GM12872 (cell line): Measurements from ENCODE around the gene PTGFRN.

Source experiments
- TF ChIP-seq, protein P1 (sequence below): IDR thresholded peaks from 3 replicates; pipeline ENCODE4 v1.5.1; 2011; ENCODE audit warnings: low read depth, mild to moderate bottlenecking, low read length, moderate library complexity; ENCODE audit not compliant: insufficient read depth

Gene PTGFRN

DNA sequence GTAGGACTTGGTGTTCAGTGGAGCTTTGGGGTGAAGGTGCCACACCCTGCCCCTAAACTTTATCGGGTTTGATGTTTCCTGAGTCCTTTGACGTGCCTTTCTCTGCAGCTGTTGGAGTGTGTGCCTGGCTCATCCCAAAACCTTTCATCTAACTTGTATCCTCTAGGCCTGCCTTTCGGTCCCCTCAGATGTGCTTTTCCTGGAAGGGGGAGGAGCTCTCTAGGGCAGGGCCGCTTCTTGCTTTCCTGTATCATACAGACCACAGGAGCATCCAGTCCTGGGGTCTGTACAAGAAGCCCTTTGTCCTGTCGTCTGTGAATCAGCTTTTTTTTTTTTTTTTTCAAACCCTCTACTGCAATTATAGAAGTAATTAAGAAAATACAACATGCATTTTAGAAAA lies 35.7 kb downstream of the PTGFRN start:
- TF ChIP-seq, protein P1, sequence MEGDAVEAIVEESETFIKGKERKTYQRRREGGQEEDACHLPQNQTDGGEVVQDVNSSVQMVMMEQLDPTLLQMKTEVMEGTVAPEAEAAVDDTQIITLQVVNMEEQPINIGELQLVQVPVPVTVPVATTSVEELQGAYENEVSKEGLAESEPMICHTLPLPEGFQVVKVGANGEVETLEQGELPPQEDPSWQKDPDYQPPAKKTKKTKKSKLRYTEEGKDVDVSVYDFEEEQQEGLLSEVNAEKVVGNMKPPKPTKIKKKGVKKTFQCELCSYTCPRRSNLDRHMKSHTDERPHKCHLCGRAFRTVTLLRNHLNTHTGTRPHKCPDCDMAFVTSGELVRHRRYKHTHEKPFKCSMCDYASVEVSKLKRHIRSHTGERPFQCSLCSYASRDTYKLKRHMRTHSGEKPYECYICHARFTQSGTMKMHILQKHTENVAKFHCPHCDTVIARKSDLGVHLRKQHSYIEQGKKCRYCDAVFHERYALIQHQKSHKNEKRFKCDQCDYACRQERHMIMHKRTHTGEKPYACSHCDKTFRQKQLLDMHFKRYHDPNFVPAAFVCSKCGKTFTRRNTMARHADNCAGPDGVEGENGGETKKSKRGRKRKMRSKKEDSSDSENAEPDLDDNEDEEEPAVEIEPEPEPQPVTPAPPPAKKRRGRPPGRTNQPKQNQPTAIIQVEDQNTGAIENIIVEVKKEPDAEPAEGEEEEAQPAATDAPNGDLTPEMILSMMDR: no peak

DNA sequence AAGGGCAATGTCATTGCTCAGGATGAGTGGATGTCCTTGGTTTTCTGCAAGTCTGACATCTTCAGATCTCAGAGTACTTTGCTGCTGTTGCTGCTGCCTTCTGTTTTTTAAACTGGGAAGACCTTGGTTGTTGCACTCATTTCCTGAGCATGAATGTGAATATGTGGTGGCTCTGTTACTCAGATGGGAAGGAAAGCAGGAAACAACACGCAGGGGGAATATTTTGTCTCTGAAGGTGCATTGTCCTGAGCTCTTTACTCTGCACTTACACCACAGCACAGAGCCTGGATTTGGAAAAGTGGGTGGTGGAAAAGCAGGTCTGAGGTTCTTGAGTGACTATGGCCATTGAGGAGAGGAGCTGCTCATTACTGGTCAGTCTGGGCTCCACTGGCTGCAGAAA lies 36.3 kb downstream of the PTGFRN start:
- TF ChIP-seq, protein P1: no peak

- TF ChIP-seq, protein P1: no peak
These were observed 37.6 kb downstream of the PTGFRN start for GRCh38 chr1:116947092-116947860.

- TF ChIP-seq, protein P1: no peak
These were observed 38.3 kb downstream of the PTGFRN start for GRCh38 chr1:116948046-116948445.

DNA sequence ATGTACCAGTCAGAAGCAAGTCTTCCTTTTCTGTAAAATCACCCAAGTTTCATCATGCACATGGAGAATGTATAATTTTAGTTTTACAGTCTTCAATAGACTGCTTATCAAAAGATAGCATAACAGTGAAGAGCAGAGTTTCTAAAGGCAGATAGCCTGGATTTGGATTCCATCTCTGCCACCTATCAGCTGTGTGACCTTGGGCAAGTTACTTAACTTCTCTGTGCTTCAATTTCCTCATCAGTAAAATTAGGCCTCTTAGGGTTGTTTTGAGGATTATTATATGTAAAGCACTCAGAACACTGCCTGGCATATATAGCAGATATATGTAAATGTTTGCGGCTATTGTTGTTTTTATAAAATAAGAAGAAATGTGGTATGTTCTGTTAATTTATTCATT lies 38.9 kb downstream of the PTGFRN start:
- TF ChIP-seq, protein P1: no peak

GRCh38 chr1:116949213-116949985 lies 39.7 kb downstream of the PTGFRN start:
- TF ChIP-seq, protein P1: no peak

DNA sequence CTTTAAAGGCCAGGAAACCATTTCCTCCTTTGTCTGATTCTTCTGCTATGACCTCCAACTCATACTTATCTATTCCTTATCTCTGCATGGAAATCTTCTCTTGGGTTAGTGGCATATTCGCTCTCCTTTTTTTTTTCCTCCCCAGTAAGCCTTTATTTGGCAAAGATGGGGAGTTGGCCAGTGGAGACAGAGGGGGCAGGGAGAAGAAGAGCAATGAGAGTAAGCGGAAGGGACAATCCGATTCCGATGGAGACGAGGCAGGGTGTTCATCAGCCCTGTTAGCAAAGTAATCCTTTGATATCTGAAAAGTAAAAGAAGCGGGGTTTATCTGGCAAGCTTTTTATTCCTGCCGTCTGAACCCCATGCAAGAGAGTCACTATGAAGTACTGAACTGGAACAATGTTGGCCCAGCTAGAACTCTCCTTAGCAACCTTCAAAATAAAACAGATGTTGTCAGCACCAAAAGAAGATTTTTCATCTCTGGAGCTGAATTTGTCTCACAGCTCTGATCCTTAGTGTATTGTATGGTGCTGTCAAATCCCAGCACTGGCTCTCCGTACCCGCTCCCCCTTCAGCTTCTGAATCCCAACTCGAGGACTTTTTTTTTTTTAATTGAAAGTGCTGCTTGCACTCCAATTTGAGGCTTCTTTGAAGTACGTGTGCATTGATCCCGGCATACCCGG lies 40.9 kb downstream of the PTGFRN start:
- TF ChIP-seq, protein P1: no peak
